Jurkat, Clone E6-1 (cell line): Measurements from ENCODE around the gene CDC42EP1.
"Not testable (repeated sequence)": the region's sequence is repeated elsewhere in the genome, so short reads cannot be mapped to it uniquely, and the experiment has no call there.

Experiments
- DNase-seq: peaks from one replicate; pipeline ENCODE4 v3.0.0-alpha.2; 2011; ENCODE audit warnings: low read depth, low spot score
- H3K4me3 ChIP-seq: 2 replicates; pipeline ENCODE4 v1.5.1; 2011; ENCODE audit warnings: mild to moderate bottlenecking, low read length, control low read depth, moderate library complexity

Gene CDC42EP1

DNA sequence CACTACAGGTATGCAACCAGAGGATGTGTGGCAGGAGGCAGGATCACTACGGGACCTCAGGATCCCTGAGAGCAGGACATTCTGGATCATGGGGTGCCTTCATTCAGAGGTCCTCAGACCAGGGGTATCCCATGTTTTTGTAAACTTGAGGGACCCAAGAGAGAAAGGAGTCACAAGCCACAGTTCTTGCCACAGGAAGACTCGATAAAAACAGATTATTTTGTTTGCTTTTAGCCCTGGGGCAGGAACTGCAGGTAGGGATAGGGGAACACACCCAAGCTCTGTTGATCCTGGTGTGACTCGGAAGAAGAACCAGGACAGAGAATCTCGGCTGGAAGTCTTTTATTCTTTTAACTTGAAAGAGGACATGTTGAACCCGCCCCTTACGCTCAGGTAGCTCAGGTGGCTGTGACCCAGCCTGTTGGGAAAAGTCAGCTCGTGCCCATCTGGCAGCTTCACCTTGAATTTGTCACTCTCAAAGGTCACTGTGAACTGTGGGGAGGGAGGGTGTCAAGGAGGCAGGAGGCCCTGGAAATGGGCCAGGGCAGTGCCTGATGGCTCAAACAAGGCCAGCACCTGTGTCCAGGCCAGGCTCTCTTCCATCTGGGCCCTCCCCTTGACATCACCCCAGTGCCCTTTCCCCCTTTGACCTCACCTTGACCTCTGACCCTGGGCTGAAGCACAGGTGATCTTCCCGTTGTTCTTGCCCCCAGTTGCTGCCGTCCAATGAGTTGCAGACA is 9.8 kb downstream of the CDC42EP1 start:
- no peak for DNase-seq
- H3K4me3 ChIP-seq: no peak overlapping the region

DNA sequence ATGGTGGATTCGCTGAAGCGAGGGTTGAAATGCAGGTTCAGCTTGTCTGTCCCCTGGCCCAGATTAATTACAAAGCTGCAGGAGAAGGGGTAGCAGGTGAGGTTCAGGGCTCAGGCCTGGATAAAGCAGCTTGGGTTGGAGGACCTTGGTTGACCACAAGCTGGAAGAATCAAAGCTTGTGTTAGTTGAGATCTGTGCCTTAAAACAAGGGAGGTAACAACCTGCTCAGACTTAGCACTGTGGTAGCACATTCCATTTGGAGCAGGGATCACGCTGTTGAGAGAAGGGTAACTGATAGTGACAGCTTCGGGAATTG is 10.3 kb downstream of the CDC42EP1 start:
- H3K4me3 ChIP-seq: no peak overlapping the region
- no peak for DNase-seq

DNA sequence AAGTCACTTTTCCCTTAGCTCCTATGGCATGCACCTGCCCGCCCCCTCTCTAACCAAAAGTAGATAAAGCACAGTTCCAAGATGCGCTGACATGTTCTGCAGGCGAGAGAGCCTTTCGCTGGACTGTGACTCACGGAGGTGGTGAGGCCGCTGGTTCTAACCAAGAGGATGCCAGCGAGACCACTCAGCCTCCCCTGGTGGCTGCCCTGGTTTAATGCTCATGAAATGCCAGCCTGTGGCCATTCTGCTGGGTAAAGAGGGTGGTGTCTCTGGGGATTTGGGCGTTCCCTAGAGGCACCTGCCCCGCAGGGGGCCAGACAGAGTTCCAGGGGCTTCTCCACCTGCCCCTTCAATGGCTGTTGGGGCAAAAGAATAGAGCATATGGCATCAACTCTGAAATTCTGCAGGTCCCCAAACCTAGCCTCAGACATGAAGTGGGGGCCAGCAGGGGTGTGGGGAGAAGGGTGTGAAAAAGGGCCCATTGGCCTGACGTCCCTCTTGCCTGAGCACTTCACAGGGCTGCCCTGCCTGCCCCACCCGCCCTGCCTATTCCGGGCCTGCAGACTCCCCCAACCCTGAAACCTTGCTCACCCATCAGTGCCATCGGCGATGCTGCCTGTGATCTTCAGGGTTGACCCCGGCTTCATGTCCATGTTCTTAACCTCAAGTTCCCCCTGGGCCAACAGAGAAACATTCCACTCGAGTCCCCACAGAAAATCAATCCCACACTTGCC is 11.1 kb downstream of the CDC42EP1 start:
- no peak overlapping the region for H3K4me3 ChIP-seq
- no peak for DNase-seq

DNA sequence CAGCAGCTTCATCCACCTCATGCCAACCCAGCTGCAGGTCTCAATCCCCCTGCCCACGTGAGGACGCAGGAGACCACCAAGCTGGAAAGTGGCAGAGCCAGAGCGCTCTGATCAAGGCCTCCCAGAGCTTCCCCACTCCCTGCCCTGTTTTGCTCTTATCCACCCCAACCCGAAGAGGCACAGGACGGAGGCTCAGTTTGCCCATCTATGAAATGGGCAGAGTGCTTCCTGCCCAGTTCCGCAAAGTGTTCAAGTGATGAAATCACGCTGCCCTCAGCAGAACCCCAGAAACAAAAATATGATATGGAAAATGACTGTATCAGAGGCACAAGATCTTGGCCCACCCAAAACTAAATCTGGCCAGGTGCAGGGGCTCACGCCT is 11.7 kb downstream of the CDC42EP1 start:
- H3K4me3 ChIP-seq: no peak overlapping the region
- no peak for DNase-seq

DNA sequence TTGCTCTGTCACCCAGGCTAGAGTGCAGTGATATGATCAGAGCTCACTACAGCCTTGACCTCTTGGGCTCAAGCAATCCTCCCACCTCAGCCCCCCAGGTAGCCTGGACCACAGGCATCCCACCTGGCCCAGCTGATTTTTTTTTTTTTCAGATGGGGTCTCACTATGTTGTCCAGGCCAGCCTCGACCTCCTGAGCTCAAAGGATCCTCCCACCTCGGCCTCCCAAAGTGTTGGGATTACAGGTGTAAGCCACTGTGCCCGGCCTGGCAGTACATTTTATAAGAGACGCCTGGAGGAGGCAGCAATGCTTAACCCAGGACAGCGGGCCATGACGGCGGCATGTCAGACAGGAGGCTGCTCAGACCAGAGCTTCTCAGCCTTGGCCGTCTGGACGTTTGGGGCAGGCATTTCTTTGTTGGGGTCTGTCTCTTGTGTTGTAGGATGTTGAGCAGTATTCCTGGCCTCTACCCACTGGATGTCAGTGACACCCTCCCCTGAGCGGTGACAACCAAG is 15.3 kb downstream of the CDC42EP1 start:
- H3K4me3 ChIP-seq: no peak overlapping the region
- no peak for DNase-seq

DNA sequence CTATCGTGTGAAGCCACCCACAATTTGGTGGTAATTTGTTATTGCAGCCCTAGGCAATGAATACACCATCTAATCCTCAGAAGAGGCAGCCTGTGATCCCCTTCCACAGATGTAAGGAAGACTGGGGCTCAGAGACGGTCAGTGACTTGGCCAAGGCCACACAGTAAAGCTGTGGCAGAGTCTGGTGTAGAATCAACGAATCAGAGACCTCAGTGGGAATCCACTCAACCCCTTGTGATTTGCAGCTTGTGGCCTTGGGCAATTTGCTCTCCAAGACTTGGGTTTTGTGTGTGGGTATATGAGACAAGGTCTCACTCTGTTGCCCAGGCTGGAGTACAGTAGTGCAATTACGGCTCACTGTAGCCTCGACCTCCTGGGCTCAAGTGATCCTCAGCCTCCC is 17.7 kb downstream of the CDC42EP1 start:
- DNase-seq: no peak
- H3K4me3 ChIP-seq: no peak overlapping the region

DNA sequence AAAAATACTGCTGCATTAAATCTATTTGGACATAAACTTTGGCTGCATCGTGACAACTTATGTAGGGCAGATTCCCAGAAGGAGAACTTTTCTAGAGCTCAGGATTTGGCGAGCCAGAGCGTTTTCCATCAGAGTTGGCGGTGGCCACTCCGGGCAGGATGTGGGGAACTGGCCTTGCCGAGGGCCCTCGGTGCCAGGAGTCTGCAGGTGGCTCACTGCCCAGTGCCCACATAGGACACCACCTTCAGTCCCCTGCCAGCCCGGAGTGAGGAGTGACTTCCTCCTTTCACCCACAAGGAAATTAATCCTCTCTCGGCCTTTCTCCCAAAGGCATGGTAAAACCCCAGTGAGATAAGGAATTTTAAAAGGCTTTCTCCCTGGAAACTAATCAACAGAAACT is 21.2 kb downstream of the CDC42EP1 start:
- H3K4me3 ChIP-seq: no peak overlapping the region
- DNase-seq: no peak

DNA sequence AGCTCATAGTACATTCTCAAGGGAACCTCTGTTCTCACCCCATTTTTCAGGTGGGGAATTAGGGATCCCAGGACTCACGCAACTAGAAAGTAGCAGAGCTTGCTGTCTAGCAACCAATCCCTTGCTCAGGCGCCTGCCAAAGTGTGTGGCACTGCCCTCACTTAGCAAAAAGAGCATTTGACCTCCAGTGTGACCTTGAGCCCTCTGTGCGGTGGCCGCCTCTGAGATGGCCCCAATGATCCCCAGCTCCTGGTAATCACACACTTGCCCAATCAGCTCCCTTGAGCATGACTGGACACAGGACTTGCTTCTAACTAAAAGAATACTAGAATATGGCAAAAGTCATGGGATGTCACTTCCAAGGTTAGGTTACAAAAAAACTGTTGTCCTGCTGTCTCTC is 22.2 kb downstream of the CDC42EP1 start:
- no peak for DNase-seq
- no peak overlapping the region for H3K4me3 ChIP-seq

DNA sequence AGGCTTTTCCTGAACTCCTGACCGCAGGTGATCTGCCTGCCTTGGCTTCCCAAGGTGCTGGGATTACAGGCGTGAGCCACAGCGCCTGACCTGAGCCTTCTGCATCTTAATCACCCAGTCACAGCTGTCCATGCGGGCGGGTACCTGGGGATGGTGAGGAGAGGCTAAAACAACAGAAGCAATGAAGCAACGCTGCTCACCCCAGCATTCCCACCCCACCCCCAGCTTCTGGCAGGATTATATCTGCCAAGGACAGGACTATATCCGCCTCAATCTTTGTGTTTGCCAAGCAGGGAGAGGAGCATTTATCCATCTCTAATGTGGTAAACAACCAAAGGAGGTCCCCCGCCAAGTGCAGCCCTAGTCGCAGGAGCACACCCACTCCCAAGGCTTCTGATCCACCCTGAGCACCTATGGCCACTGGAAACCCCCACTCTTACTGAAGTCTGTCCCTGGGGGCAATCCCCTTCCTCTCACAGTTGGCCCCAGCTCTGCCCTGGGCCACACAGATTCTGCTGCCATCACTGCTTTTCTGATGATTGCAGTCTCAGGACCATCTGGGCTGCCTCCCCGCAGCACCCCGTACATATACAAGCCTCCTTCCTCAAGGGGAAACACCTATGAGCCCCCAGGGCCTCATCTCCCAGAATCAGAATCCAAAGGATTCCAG is 28.4 kb downstream of the CDC42EP1 start:
- no peak for DNase-seq
- no peak overlapping the region for H3K4me3 ChIP-seq

DNA sequence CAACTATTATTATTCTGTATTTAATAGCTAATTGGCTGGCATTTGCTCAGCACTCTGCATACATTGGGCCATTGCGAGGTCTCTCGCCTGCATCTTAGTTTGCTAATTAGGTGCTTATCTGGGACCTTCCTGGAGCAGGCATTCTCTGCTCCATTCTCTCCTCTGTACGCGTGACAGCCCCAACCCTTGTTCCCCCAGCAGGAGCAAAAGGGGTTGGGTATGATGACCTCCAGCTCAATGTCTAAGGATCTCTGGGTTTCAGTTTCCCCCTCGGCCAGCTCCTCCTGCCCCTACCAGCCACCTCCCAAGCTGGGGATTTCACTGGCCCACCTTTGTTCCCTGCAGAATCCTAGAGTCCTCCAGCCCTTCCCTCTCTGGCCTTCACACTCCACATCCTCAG is 29.4 kb downstream of the CDC42EP1 start:
- H3K4me3 ChIP-seq: no peak overlapping the region
- no peak for DNase-seq

DNA sequence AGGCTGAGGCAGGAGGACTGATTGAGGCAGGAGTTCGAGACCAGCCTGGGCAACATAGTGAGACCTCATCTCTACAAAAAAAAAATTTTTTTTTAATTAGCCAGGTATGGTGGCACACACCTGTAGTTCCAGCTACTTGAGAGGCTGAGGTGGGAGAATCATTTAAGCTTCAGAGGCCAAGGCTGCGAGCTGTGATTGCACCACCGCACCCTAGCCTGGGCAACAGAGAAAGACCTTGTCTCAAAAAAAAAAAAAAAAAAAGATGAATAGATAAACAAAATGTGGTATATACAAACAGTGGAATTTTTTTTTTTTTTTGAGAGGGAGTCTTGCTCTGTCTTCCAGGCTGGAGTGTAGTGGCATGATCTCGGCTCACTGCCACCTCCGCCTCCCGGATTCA is 30.8 kb downstream of the CDC42EP1 start:
- H3K4me3 ChIP-seq: not testable (repeated sequence)

DNA sequence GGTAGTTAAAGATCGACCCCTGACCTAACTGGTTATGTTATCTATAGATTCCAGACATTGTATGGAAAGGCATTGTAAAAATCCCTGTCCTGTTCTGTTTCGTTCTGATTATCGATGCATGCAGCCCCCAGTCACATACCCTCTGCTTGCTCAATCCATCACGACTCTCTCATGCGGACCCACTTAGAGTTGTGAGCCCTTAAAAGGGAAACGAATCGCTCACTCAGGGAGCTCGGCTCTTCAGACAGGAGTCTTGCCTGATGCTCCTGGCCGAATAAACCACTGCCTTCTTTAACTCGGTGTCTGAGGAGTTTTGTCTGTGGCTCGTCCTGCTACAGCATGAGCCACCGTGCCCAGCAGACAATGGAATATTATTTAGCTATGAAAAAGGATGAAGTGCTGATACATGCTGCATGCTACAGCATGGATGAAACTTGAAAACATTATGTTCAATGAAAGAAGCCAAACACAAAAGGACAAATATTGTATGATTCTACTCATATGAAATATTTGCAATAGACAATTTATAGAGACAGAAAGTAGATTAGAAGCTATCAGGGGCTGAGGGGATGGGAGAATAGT is 31.6 kb downstream of the CDC42EP1 start:
- peak overlapping the region; percentile 54 for H3K4me3 ChIP-seq
- no peak for DNase-seq

More for the DNA sequence above, 30.8 kb downstream of the CDC42EP1 start:
- DNase-seq: not testable (repeated sequence)

DNA sequence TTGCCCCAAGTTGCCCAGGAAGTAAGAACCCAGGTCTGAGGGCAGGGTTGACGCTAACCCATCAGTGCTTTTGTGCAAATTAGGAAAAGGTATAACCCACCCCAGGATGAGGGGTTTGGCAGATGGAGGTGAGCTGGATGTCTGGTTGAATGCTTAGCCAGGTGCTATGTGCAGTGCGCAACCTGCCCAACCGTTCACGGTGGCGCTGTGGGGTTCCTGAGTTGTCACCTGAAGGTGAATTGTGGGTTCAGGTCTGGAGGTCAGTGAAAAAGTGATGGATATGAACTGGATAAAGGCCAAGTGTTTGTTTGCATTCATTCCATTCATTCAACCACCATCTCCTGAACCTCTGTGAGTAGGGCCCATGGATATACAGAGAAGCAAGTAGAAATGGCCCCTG is 34.0 kb downstream of the CDC42EP1 start:
- no peak overlapping the region for H3K4me3 ChIP-seq
- DNase-seq: no peak

DNA sequence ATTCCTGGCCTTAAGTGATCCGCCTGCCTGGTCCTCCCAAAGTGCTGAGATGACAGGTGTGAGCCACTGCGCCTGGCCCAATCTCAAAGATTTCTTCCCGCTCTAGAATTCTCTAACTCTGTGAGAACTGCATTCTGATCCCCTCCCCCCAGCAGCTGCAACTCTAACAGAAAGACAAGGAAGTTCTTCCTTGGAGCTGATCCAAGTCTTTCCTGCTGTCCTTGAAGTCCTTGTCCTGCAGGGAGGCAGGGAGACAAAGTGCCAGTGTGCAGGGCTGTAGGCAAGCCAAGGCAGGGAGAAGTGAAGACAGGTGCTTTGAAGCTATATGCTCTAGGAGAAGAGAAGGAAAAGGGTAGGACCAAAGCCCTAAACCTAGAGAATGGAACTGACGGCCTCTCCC is 38.9 kb downstream of the CDC42EP1 start:
- DNase-seq: no peak
- no peak overlapping the region for H3K4me3 ChIP-seq

DNA sequence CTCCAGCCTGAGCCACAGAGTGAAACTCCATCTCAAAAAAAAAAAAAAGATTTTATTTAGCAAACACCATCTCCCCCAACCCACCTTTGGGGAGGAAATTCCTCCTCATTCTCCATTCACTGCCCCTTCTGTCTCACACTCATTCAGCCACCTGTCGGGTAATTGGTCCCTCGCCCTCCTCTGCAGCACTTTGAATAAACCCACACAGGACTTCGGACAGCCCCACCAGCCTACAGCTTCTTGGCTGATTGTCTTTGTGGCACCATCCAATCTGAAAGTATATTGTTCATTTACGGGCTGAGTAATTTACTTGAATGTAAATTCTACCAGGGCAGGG is 40.9 kb downstream of the CDC42EP1 start:
- no peak overlapping the region for H3K4me3 ChIP-seq
- DNase-seq: no peak

DNA sequence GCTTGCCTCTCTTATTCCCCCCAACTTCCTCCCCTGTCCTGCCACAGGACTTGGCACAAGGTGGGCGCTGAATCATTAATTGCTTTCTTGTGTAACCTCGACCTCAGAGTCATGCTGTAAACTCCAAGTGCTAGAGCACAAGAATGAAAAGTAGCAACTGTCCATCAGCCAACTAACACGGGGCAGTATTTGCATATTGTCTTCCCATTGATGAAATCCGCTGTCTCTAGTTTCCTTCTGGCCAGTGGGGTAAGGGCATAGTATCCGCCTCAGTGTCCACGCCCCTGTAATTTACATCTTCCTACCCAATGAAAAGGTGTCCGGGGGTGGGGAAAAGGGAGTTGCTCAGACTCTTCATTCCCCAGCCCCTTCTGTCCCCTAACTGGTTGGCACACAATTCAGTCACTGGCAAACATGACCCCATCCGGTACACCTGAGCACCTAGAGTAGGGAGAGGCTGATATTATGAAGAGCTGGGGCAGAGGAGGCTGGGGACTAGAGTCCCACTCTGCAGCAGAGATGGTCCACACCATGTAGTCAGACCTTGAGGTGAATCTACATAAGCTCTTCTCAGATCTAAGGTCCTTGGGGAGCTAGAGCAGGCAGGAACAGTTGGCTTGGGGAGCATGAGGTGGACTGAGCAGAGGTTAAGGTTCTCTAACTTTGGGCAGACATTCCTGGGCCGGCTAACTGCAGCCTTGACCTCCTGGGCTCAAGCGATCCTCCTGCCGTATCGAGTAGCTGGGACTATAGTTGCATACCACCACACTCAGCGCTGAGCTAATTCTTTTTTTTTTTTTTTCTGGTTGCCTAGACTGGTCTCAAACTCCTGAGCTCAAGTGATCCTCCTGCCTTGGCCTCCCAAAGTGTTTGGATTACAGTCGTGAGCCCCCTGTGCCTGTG is 41.5 kb downstream of the CDC42EP1 start:
- no peak overlapping the region for H3K4me3 ChIP-seq
- DNase-seq: no peak

DNA sequence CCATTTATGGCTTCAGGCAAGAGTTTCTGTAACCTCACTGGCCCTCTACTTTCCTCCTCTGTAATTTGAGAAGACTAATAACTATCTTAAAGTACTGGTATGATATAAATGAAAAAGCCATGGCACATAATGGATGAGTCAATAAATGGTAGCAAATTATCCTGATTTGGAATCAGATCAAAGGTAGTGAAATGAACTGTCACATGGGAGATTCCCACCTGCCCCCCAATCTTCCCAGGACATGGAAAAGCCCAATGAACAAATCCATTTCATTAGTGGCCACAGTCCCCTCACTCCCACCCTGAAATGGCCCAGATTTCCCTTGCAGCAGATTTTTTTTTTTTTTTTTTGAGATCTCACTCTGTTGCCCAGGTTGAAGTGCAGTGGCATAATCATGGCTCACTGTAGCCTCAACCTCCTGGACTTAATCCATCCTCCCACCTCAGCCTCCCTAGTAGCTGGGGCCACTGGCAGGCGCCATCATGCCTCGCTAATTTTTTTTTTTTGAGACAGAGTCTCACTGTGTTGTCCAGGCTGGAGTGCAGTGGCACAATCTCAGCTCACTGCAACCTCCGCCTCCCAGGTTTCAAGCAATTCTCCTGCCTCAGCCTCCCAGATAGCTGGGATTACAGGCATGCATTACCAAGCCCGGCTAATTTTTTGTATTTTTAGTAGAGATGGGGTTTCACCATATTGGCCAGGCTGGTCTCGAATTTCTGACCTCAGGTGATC is 42.4 kb downstream of the CDC42EP1 start:
- H3K4me3 ChIP-seq, DNase-seq: not testable (repeated sequence)

DNA sequence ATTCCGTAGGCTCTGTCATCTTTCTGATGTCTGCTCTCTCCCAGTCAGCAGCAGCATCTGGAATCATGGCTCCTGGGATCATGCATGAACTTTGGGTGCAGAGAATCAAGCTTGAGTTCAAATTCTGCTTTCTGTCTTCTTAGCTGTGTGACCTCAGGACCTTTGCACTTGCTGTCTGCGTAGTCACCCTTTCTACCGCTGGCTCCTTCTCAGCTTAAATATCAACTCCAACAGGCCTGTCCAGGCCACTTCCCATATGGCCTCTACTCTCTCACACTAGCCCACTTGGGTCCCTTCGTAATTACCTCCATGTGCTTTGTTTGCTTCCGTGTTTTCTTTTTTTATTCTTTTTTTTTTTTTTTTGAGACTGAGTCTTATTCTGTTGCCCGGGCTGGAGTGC is 43.8 kb downstream of the CDC42EP1 start:
- no peak for DNase-seq
- H3K4me3 ChIP-seq: no peak overlapping the region
